Trophoblast cell (in vitro differentiated cells and primary cell): ENCODE results near the gene ROCK2.
A peak's percentile ranks its signal among the peaks of the same experiment; 100 is the strongest.

ENCODE experiments used
- DNase-seq, 2 donors: peaks; one replicate each; pipeline ENCODE4 v3.0.0-alpha.2; 2016
- H2AFZ ChIP-seq: 2 replicates; pipeline ENCODE4 v1.6.1; 2013; ENCODE audit warnings: low read length, moderate library complexity, mild to moderate bottlenecking; ENCODE audit not compliant: insufficient read depth, poor library complexity
- H2AK5ac ChIP-seq: 2 replicates; pipeline ENCODE4 v1.6.1; 2013; ENCODE audit warnings: mild to moderate bottlenecking, low read length
- H2BK120ac ChIP-seq: 2 replicates; pipeline ENCODE4 v1.6.1; 2013; ENCODE audit warnings: low read length, mild to moderate bottlenecking, moderate library complexity; ENCODE audit not compliant: insufficient read depth, poor library complexity
- H2BK12ac ChIP-seq: 2 replicates; pipeline ENCODE4 v1.6.1; 2013; ENCODE audit warnings: mild to moderate bottlenecking, low read length, moderate library complexity
- H2BK5ac ChIP-seq: 2 replicates; pipeline ENCODE4 v1.6.1; 2013; ENCODE audit warnings: low read length, low read depth, moderate library complexity, mild to moderate bottlenecking; ENCODE audit not compliant: poor library complexity
- H3K14ac ChIP-seq: 2 replicates; pipeline ENCODE4 v1.6.1; 2013; ENCODE audit warnings: mild to moderate bottlenecking, low read length
- H3K18ac ChIP-seq: 2 replicates; pipeline ENCODE4 v1.6.1; 2013; ENCODE audit warnings: mild to moderate bottlenecking, low read length
- H3K23ac ChIP-seq: 2 replicates; pipeline ENCODE4 v1.6.1; 2013; ENCODE audit warnings: low read length
- H3K27ac ChIP-seq: 2 replicates; pipeline ENCODE4 v1.5.1; 2013; ENCODE audit warnings: low read depth, mild to moderate bottlenecking, inconsistent platforms, low read length, moderate library complexity
- H3K27me3 ChIP-seq: 2 replicates; pipeline ENCODE4 v1.6.1; 2013; ENCODE audit warnings: inconsistent platforms, mild to moderate bottlenecking, low read length, moderate library complexity; ENCODE audit not compliant: insufficient read depth
- H3K36me3 ChIP-seq, 2 experiments: 1 replicate in 1 of 2; 2 replicates in 1 of 2; pipeline ENCODE4 v1.6.1; 2013; ENCODE audit warnings: low read length in 2 of 2, mild to moderate bottlenecking in 2 of 2, moderate library complexity in 1 of 2; ENCODE audit not compliant: insufficient read depth in 2 of 2, control insufficient read depth in 1 of 2
- H3K4ac ChIP-seq: 2 replicates; pipeline ENCODE4 v1.6.1; 2013; ENCODE audit warnings: low read depth, mild to moderate bottlenecking, low read length, moderate library complexity
- H3K4me1 ChIP-seq, 2 experiments: 1 replicate in 1 of 2; 2 replicates in 1 of 2; pipeline ENCODE4 v1.6.1; 2013; ENCODE audit warnings: low read length in 2 of 2, mild to moderate bottlenecking in 2 of 2, moderate library complexity in 1 of 2; ENCODE audit not compliant: insufficient read depth in 2 of 2, control insufficient read depth in 1 of 2
- H3K4me2 ChIP-seq: 2 replicates; pipeline ENCODE4 v1.6.1; 2013; ENCODE audit warnings: inconsistent platforms, mild to moderate bottlenecking, low read length, moderate library complexity
- H3K4me3 ChIP-seq: 2 replicates; pipeline ENCODE4 v1.5.1; 2013; ENCODE audit warnings: mild to moderate bottlenecking, low read depth, low read length, inconsistent platforms
- H3K79me1 ChIP-seq: one replicate; pipeline ENCODE4 v1.6.1; 2013; ENCODE audit warnings: low read length
- H3K79me2 ChIP-seq: 2 replicates; pipeline ENCODE4 v1.6.1; 2013; ENCODE audit warnings: low read length, mild to moderate bottlenecking; ENCODE audit not compliant: control insufficient read depth, insufficient read depth, poor library complexity
- H3K9ac ChIP-seq: 2 replicates; pipeline ENCODE4 v1.6.1; 2013; ENCODE audit warnings: mild to moderate bottlenecking, low read length
- H3K9me3 ChIP-seq: 2 replicates; pipeline ENCODE4 v1.6.1; 2013; ENCODE audit warnings: low read depth, mild to moderate bottlenecking, control low read depth, inconsistent platforms, low read length; ENCODE audit not compliant: insufficient read depth
- H4K12ac ChIP-seq: 2 replicates; pipeline ENCODE4 v1.6.1; 2013; ENCODE audit warnings: low read depth, mild to moderate bottlenecking, low read length, moderate library complexity
- H4K8ac ChIP-seq: 2 replicates; pipeline ENCODE4 v1.6.1; 2013; ENCODE audit warnings: low read depth, mild to moderate bottlenecking, low read length, moderate library complexity
- H4K91ac ChIP-seq: one replicate; pipeline ENCODE4 v1.6.1; 2013; ENCODE audit warnings: low read depth, mild to moderate bottlenecking, low read length, moderate library complexity
- WGBS: extraction: QIAGEN DNeasy Blood & Tissue Kit; methylation state at CpG from one replicate; pipeline ENCODE4 v1.1.7; 2013; ENCODE audit warnings: missing lambda C conversion rate; ENCODE audit not compliant: insufficient read length, insufficient coverage; ENCODE audit errors: extremely low coverage; 5-methylcytosine and 5-hydroxymethylcytosine counted together

Gene ROCK2

GRCh38 chr2:11257964-11258363 is 86.5 kb downstream of the ROCK2 start:
- Histone ChIP-seq H3K9ac (no peak overlapping the region), H3K79me1 (no peaks in the 10 kb centered on the region), H2AK5ac (no peak overlapping the region), H3K36me3 (peaks cover 4% of the 10 kb centered on the region in 2 experiments), H3K4me3 (no peak overlapping the region), H3K79me2 (no peaks in the 10 kb centered on the region), H3K27me3 (no peaks in the 10 kb centered on the region), H3K9me3 (no peaks in the 10 kb centered on the region), H2BK5ac (no peak overlapping the region), H3K27ac (no peak overlapping the region), H4K8ac (no peak overlapping the region), H2AFZ (no peak overlapping the region), H3K4me1 (no peaks in the 10 kb centered on the region), H4K12ac (no peak overlapping the region), H4K91ac (no peak overlapping the region), H3K18ac (no peak overlapping the region), H3K4me2 (no peak overlapping the region), H3K14ac (no peak overlapping the region), H2BK12ac (no peak overlapping the region), H3K4ac (no peak overlapping the region), H3K23ac (no peak overlapping the region), H2BK120ac (no peak overlapping the region)
- WGBS = no CpG with 5 or more reads among the region's 3 CpGs
- peak in 1 of 2 donors; percentile 35 for DNase-seq

- Histone ChIP-seq H3K79me1 (no peaks in the 10 kb centered on the region), H3K4me2 (no peak overlapping the region), H4K91ac (no peak overlapping the region), H3K4me3 (no peak overlapping the region), H3K79me2 (no peaks in the 10 kb centered on the region), H2BK12ac (no peak overlapping the region), H3K27ac (no peak overlapping the region), H2AFZ (no peak overlapping the region), H2BK5ac (no peak overlapping the region), H3K27me3 (no peaks in the 10 kb centered on the region), H3K18ac (no peak overlapping the region), H4K12ac (no peak overlapping the region), H3K9me3 (no peaks in the 10 kb centered on the region), H4K8ac (no peak overlapping the region), H3K4ac (no peak overlapping the region), H3K4me1 (no peaks in the 10 kb centered on the region), H3K36me3 (peaks cover 4% of the 10 kb centered on the region in 2 experiments), H3K9ac (no peak overlapping the region), H3K23ac (no peak overlapping the region), H2AK5ac (no peak overlapping the region), H3K14ac (no peak overlapping the region), H2BK120ac (no peak overlapping the region)
- WGBS = no CpG with 5 or more reads among the region's 16 CpGs
- DNase-seq = no peak
Observed at GRCh38 chr2:11257078-11257477, 87.4 kb downstream of the ROCK2 start.

- H3K14ac ChIP-seq = no peak overlapping the region
- H3K27me3 ChIP-seq = no peaks in the 10 kb centered on the region
- no peak overlapping the region for H2AFZ ChIP-seq
- H3K4me1 ChIP-seq = no peaks in the 10 kb centered on the region
- H3K27ac ChIP-seq = no peak overlapping the region
- no peak overlapping the region for H3K4me2 ChIP-seq
- no peak overlapping the region for H2BK12ac ChIP-seq
- no peak overlapping the region for H2AK5ac ChIP-seq
- H4K91ac ChIP-seq = no peak overlapping the region
- no peaks in the 10 kb centered on the region for H3K9me3 ChIP-seq
- no peaks in the 10 kb centered on the region for H3K79me1 ChIP-seq
- H4K12ac ChIP-seq = no peak overlapping the region
- no peak overlapping the region for H2BK5ac ChIP-seq
- H3K36me3 ChIP-seq = peaks cover 4% of the 10 kb centered on the region in 2 experiments
- H3K18ac ChIP-seq = no peak overlapping the region
- no peak overlapping the region for H3K9ac ChIP-seq
- H2BK120ac ChIP-seq = no peak overlapping the region
- no peak overlapping the region for H3K4ac ChIP-seq
- no peak for DNase-seq
- WGBS = no CpG with 5 or more reads among the region's 7 CpGs
- no peaks in the 10 kb centered on the region for H3K79me2 ChIP-seq
- H4K8ac ChIP-seq = no peak overlapping the region
- no peak overlapping the region for H3K4me3 ChIP-seq
- no peak overlapping the region for H3K23ac ChIP-seq
Observed at GRCh38 chr2:11256166-11256565, 88.3 kb downstream of the ROCK2 start.

- H4K12ac ChIP-seq = no peak overlapping the region
- WGBS = no CpG with 5 or more reads among the region's 2 CpGs
- peak overlapping the region; percentile 68 for H2BK5ac ChIP-seq
- H3K79me2 ChIP-seq = no peaks in the 10 kb centered on the region
- no peaks in the 10 kb centered on the region for H3K79me1 ChIP-seq
- H3K23ac ChIP-seq = no peak overlapping the region
- no peak overlapping the region for H4K91ac ChIP-seq
- no peak overlapping the region for H4K8ac ChIP-seq
- no peak overlapping the region for H3K27ac ChIP-seq
- no peak overlapping the region for H2BK12ac ChIP-seq
- DNase-seq = no peak
- H3K4me2 ChIP-seq = no peak overlapping the region
- H3K9ac ChIP-seq = no peak overlapping the region
- no peak overlapping the region for H3K18ac ChIP-seq
- H3K14ac ChIP-seq = no peak overlapping the region
- no peak overlapping the region for H3K4ac ChIP-seq
- no peak overlapping the region for H2AK5ac ChIP-seq
- H3K27me3 ChIP-seq = no peaks in the 10 kb centered on the region
- no peak overlapping the region for H2BK120ac ChIP-seq
- no peaks in the 10 kb centered on the region for H3K9me3 ChIP-seq
- H3K4me3 ChIP-seq = no peak overlapping the region
- H2AFZ ChIP-seq = no peak overlapping the region
- H3K4me1 ChIP-seq = peaks cover 0 to 2% of the 10 kb centered on the region in 2 experiments
- H3K36me3 ChIP-seq = peaks cover 4% of the 10 kb centered on the region in 2 experiments
Observed at GRCh38 chr2:11254100-11254536, 90.3 kb downstream of the ROCK2 start.
